GM19025 (cell line): ENCODE data around the gene MSH5.
"Not testable (repeated sequence)": the region's sequence is repeated elsewhere in the genome, so short reads cannot be mapped to it uniquely, and the experiment has no call there.

ENCODE experiments used
- ATAC-seq: cut with Tn5 transposase; IDR thresholded peaks from one replicate; pipeline ENCODE4 v1.9.1; 2021; ENCODE audit warnings: mild to moderate bottlenecking, low read depth, moderate library complexity; ENCODE audit not compliant: unreplicated experiment

MSH5 gene

GRCh38 chr6:31739639-31740396 lies at the start of gene MSH5:
Gene MSH5 (plus strand): TSS chr6:31740005. CDS start chr6:31740467, 462 bp downstream.
- peak; percentile 64 for ATAC-seq

- no peak for ATAC-seq
These were observed 49.4 kb upstream of the MSH5 start for GRCh38 chr6:31690231-31691077.

GRCh38 chr6:31691078-31691463 lies 48.7 kb upstream of the MSH5 start:
- no peak for ATAC-seq

DNA sequence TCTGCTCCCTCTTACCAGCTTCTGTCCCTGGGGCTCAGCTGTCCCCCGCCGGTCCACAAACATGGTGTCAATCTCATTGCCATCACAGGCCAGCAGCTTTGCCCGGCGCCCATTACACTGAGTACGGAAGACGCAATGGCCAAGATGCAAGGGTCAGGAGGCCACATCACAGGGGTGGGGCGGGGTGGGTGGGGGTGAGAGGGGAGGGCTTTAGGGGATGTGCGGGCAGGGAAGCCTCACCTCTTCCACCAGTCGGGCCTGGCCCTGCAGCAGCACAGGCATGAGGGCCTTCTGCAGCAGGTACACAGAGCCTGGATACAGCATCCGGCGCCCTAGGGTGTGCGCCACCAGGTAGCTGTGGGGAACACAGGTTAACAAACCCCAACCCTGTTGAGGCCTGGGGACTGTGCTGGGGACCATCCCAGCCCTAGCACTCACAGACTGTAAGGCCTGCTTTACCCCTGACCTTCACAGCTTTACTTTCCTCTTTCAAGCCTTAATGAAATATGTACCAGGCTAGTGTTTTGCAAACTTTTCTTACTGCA lies 48.2 kb upstream of the MSH5 start:
- no peak for ATAC-seq

GRCh38 chr6:31692353-31692752 lies 47.5 kb upstream of the MSH5 start:
- no peak for ATAC-seq

DNA sequence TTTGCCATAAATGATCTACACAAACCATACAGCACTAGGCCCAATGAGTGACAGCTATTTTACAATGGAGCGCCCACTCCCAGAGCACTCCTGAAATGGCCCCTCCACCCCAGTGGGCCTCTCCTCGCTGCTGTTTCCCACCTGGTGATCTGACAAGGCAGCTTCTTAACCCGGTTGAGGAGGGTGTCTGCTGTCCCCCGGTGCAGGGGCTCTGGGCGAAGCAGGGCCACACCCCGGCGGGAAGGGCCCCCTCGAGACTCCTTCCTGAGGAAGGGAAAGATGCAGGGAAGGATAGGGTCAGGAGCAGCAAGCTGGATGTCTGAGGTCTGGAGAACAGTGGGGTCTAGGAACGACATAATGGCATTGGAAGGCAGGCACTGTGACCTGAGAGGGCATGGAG lies 46.9 kb upstream of the MSH5 start:
- ATAC-seq, result no peak

DNA sequence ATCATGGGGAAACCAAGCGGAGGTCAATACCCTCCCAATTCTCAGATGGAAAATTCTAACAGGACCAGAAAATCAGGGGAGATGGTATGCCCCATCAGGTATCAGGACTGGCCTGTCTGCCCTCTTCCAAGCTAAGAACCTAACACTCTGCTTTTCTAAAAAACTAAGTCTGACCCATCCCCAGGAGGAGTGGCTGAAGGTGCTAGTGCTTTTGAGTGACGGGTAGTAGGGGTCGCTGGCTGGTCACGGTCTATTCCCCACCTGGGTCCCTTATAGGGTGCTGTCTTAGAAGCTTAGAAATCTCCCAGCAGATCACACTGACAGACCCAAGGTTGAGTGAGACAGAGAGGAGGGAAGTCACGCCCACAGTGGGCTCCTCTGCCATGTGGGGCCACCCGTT lies 46.3 kb upstream of the MSH5 start:
- no peak for ATAC-seq

GRCh38 chr6:31697555-31697954 lies 42.2 kb upstream of the MSH5 start:
- ATAC-seq, result no peak

DNA sequence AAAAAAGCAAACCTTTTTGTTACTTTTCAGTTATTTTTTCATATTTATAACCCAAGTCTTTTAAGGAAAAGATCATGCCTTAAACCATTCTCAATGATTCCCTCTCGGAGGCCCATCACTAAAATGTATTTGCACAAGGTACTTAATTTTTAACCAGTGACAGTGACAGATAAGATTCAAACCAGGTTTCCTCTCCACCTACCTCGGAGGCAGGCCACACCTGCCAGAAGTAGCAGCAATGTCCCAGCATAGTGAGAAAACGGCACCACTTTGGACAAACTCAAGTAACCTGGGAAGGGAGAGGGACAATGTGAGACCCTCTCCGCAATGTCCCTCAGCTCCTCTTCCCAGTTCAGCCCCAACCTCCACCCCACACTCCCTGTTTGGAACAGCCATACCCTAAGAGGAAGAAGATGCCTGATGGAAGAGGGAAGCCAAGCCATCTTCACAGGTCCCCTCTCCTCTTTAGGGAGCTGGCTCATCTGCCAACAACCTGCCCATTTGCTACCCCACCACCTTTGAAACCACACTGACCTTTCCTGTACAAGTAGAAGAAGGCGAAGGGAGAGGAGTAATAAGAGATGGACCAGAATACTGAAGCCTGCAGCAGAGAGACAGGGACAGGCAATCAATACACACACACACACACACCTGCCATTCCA lies 38.9 kb upstream of the MSH5 start:
- no peak for ATAC-seq

DNA sequence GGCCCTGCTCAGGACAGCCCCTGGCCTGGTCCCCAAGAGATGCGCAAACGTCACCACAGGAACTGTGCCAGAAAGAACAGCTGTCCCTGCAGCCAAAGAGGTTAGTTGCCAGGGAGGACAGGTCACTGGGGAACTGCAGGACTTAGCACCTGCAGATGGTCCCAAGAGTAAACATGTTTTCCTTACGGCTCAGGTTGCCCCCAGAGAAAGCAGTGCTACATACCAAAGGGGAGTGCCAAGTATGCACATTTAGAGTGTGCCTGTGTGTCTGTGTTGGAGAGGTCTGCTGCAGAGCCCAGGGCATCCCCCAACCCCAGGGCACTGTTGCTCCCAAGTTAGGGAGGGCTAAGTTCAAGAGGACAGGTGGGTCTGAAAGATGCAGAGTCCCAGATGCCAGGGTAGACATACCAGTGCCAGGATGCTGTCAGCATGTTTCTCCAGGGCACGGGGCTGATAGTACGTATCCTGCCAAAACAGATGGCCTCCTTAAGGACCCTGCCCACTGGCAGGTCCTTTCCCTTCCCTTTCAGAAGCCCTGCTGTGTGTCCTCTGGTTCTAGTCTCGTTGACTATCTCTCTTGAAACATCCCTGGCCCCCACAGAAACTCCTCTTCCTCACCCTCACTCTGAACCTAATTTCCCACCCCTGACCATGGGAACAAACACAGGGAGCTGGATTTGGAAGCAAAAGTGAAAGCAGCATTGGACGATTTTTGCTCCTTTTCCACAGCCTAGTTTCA lies 38.0 kb upstream of the MSH5 start:
- no peak for ATAC-seq

- ATAC-seq, result no peak
These were observed 37.4 kb upstream of the MSH5 start for GRCh38 chr6:31702405-31702818.

DNA sequence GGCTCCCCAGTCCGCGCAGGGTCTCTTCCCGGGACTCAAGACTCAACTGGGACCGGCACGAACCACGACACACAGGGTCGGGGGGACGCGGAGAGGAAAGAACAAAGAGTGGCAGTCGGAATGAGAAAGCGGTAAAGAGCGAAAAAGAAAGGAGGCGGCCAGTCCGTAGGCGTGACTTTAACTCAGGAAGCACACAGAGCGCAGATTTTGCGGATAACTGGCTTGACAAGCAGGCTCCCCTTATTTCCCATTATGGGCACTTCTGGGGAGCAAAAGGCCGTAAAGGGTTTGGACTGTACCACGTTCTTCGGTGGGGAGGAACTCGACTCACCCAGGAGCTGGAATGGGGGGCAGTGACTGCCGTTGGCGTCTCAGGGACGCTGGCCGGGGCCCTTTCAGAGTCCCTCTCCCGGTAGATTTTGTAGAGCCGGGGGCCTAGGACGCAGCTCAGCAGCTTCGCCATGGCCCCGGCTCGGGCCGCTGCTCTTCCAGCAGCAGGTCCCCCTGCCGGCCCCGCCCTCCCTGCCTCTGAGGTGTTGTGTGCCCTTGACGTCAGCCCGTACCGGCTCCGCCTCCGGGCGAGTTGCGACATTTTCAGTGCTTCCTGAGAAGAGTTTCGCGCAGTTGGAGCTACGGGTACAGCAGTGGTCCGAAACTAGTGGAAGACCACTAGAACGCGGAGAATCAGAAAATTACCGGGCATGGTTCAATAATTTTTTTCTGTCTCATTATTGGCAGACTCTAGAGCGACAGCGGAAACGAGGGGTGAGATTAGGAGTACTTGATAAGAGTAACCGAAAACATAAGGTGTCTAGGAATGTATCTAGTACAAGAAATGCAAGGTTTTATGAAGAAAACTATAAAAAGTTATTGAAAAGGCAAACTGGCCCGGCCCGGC lies 36.7 kb upstream of the MSH5 start, which contains the start of gene ABHD16A:
ABHD16A (minus strand) TSS at position 506 of the 898 bp plus-strand sequence; CDS start at position 463, 43 bp downstream.
- peak; percentile 92 for ATAC-seq

GRCh38 chr6:31705931-31706330 lies 33.9 kb upstream of the MSH5 start:
- ATAC-seq, result no peak

GRCh38 chr6:31706599-31706998 lies 33.2 kb upstream of the MSH5 start, which contains the start of gene LY6G6F:
Gene LY6G6F (plus strand): TSS chr6:31706866. CDS start chr6:31706907, 41 bp downstream.
- ATAC-seq, result no peak

DNA sequence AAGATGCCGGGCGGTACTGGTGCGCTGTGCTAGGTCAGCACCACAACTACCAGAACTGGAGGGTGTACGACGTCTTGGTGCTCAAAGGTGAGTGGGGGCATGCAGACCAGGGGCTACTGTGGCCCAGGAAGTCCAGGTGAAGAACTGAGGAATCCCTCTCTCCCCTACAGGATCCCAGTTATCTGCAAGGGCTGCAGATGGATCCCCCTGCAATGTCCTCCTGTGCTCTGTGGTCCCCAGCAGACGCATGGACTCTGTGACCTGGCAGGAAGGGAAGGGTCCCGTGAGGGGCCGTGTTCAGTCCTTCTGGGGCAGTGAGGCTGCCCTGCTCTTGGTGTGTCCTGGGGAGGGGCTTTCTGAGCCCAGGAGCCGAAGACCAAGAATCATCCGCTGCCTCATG lies 32.1 kb upstream of the MSH5 start:
- no peak for ATAC-seq

DNA sequence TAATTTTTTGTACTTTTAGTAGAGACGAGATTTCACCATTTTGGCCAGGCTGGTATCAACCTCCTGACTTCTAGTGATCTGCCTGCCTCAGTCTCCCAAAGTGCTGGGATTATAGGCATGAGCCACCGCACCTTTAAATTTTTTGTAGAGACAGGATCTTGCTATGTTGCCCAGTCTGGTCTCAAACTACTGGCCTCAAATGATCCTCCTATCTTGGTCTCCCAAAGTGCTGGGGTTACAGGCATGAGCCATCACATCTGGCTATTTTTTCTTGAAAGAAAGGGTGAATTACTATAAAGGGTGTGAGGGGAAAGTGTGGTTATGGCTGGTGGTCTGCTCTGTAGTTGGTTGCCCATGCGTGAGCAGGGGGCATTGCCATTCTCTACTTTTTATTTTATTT lies 31.6 kb upstream of the MSH5 start:
- ATAC-seq, result no peak

DNA sequence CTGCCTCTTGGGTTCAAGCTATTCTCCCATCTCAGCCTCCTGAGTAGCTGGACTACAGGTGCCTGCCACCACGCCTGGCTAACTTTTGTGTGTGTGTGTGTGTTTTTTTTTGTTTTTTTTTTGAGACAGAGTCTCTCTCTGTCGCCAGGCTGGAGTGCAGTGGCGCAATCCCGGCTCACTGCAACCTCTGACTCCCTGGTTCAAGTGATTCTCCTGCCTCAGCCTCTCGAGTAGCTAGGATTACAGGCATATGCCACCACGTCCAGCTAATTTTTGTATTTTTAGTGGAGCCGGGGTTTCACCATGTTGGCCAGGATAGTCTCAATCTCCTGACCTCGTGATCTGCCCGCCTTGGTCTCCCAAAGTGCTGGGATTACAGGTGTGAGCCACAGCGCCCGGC lies 30.6 kb upstream of the MSH5 start:
- ATAC-seq, result not testable (repeated sequence)

DNA sequence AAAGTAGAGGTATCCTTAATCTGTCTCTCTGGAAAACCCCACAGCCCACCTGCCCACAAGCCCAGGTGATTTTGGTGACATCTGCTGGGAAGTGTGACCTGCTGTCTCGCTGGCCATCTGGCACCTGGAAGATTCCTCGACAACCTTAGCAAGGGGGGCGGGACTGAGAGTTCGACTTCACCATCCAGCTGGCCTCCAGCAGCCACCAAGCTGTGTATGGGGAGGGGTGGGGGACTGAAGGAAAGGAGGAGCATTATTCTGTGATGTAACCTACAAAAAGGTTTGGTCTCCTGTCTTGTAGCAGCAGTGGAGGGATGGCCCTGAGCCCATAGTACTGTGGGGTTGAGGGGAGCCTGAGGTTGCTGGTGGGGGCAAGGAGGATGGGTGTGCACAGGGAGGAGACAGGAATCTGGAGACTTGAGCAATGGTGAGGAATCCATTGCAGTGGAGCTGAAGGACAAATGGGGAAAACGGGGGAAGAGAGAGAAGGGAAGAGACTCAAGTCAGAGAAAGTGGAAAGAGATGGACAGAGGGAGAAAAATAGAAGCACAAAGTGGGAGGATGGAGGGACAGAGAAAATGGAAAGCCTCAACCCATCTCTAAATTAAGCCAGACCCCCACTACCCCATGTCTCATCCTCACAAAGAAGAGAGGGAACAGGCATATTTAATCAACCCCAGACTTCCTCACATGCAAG lies 29.1 kb upstream of the MSH5 start:
- ATAC-seq, result no peak
